GM10847 (cell line): Measurements from ENCODE around the gene DCDC2C.

Experiments
- POLR2A ChIP-seq: IDR thresholded peaks from 2 replicates; pipeline ENCODE4 v1.6.1; 2011; ENCODE audit not compliant: insufficient read length; ENCODE audit errors: extremely low read depth

DCDC2C gene

GRCh38 chr2:3801506-3801905 lies 98.1 kb downstream of the DCDC2C start:
- TF ChIP-seq POLR2A = no peak

- TF ChIP-seq POLR2A = no peak
These were observed 102.0 kb downstream of the DCDC2C start for GRCh38 chr2:3805201-3805939.

DNA sequence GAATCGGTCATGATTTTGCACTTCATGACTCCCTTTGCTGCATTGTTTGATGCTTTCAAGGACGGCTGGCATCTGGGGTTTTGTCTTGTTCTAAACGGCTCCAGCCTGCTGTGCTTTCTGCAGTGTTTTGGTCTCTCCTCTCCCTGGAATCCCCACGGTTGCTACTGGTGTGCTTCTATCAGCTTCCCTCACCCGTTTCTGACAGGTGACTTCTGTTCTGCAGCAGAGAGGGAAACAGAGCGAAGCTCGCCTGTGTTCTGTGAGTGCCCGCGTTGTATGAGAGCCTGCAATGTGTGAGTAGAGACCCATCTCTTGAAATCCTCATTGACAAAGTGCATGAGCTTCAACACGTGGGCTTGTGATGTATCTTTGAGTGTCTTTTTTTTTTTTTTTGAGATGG lies 102.8 kb downstream of the DCDC2C start:
- no peak for TF ChIP-seq POLR2A

- TF ChIP-seq POLR2A = no peak
These were observed 103.4 kb downstream of the DCDC2C start for GRCh38 chr2:3806730-3807129.

GRCh38 chr2:3807853-3808252 lies 104.5 kb downstream of the DCDC2C start:
- TF ChIP-seq POLR2A = no peak

GRCh38 chr2:3814706-3815245 lies 111.4 kb downstream of the DCDC2C start:
- no peak for TF ChIP-seq POLR2A

DNA sequence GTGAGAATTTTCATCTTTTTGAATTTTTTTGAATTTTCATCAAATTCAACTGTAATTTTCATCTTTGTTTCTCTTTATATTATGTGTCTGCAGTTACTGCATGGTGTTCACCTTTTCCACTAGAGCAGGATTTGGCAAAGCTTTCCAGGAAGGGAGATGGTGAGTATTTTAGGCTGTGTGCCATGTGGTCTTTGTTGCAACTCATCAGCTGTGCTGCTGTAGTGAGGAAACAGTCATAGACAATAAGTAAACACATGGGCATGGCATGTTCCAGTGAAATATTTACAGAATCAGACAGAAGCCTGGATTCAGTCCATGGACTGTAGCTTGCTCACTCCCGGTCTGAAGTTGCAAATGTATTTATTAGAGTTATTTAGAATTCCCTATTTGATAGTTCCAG lies 120.4 kb downstream of the DCDC2C start:
- no peak for TF ChIP-seq POLR2A

- TF ChIP-seq POLR2A = no peak
These were observed 124.5 kb downstream of the DCDC2C start for GRCh38 chr2:3827673-3828575.

- TF ChIP-seq POLR2A = no peak
These were observed 127.4 kb downstream of the DCDC2C start for GRCh38 chr2:3830796-3831195.

DNA sequence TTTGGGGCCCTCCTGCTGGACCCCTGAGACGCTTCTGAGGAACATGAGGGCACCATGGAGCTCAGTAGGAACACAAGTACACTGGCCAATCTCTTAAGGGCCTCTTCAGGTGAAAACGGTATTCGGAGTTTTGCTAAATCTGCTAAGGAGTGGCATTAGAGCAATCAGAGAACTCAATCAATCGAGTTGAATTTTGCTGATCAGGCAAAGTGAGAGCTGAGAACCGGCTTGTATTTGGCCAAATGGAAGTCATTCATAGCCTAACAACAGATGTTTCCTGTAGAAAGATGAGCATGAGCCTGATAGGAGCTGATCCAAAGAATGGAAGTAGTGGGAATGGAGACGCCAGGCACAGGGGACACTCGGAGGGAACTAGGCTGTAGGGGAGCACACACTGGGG lies 133.7 kb downstream of the DCDC2C start:
- TF ChIP-seq POLR2A = no peak

DNA sequence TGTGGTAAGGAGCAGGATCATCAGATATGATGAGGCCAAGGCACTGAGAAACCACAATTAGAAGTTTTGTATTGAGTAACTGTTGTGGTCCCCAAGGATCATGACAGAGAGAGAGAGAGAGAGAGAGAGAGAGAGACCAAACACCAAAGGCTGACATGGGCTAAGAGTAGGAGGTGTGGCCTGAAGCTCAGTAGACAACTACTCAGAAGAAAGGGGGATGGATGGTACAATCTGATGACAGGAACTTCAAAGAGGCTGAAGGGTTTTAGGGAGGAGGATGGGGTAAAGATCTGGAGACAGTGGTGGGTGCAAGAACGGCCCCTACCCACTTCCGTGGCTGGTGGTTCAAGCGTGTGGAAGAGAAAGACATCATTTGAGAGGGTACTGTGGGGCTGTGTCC lies 135.0 kb downstream of the DCDC2C start:
- no peak for TF ChIP-seq POLR2A

- no peak for TF ChIP-seq POLR2A
These were observed 136.1 kb downstream of the DCDC2C start for GRCh38 chr2:3839476-3839875.

- no peak for TF ChIP-seq POLR2A
These were observed 137.3 kb downstream of the DCDC2C start for GRCh38 chr2:3840611-3841155.

DNA sequence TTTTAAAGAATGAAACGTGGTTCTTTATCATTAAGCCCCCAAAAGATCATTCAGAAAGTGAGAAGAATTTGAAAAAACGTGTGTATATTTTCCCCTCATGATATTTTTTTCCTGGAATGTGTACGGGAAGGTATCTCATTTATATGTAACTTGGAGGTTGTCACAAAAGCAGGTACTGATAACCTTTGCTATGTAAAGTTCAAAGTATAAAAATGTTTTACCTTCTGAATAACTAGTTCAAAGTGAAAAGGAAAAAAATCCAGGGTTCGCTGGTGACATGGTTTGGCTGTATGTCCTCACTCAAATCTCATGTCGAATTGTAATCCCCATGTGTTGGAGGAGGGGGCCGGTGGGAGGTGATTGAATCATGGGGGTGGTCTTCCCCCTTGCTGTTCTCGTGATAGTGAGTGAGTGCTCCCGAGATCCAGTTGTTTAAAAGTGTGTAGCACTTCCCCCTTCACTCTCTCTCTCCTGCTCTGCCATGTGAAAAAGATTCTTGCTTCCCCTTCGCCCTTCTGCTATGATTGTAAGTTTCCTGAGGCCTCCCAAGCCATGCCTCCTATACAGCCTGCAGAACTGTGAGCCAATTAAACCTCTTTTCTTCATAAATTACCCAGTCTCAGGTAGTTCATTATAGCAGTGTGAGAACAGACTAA lies 144.2 kb downstream of the DCDC2C start:
- TF ChIP-seq POLR2A = no peak

DNA sequence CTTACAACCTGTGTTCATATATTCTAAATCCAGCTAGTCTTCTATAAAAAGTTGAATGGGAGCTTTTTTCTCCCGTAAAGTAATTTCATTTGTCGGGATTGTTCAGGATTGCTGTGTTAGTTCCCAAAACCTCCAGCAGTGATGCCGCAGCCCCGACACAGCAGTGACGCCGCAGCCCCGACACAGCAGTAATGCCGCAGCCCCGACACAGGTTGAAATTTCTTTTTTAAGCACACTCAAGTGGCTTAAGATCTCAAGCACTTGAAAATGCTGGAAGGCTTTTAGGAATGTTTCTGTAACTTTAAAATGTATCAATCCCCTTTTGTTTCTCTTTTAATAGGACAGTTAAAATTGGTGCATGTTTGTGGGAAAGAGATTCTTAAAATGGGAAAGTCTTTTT lies 145.4 kb downstream of the DCDC2C start:
- no peak for TF ChIP-seq POLR2A
